ENCODE results near the gene DENND11.
"Not testable (repeated sequence)": the region's sequence is repeated elsewhere in the genome, so short reads cannot be mapped to it uniquely, and the experiment has no call there.

DENND11 gene

GRCh38 chr7:141706239-141707064, 4.5 kb upstream of the DENND11 start:
- no peak for DNase-seq

GRCh38 chr7:141704741-141705140, 2.8 kb upstream of the DENND11 start:
- DNase-seq = no peak

- DNase-seq = no peak
These were observed 2.1 kb upstream of the DENND11 start for GRCh38 chr7:141704112-141704511.

GRCh38 chr7:141702892-141703291, 926 bp upstream of the DENND11 start:
- no peak for DNase-seq

GRCh38 chr7:141701489-141702046, 398 bp downstream of the DENND11 start:
- peak; percentile 69 for DNase-seq

- no peak for DNase-seq
These were observed 1.1 kb downstream of the DENND11 start for GRCh38 chr7:141700848-141701371.

GRCh38 chr7:141700296-141700847, 1.6 kb downstream of the DENND11 start:
- DNase-seq = no peak

- no peak for DNase-seq
These were observed 2.1 kb downstream of the DENND11 start for GRCh38 chr7:141699860-141700259.

- DNase-seq = no peak
These were observed 3.5 kb downstream of the DENND11 start for GRCh38 chr7:141698247-141699015.

- no peak for DNase-seq
These were observed 4.6 kb downstream of the DENND11 start for GRCh38 chr7:141697211-141697871.

GRCh38 chr7:141696348-141696747, 5.6 kb downstream of the DENND11 start:
- no peak for DNase-seq

- DNase-seq = no peak
These were observed 6.1 kb downstream of the DENND11 start for GRCh38 chr7:141695803-141696289.

- no peak for DNase-seq
These were observed 8.9 kb downstream of the DENND11 start for GRCh38 chr7:141693082-141693481.

GRCh38 chr7:141691961-141692360, 10.0 kb downstream of the DENND11 start:
- no peak for DNase-seq

GRCh38 chr7:141691540-141691939, 10.4 kb downstream of the DENND11 start:
- no peak for DNase-seq

- not testable (repeated sequence) for DNase-seq
These were observed 12.7 kb downstream of the DENND11 start for GRCh38 chr7:141689072-141689825.

- DNase-seq = no peak
These were observed 13.9 kb downstream of the DENND11 start for GRCh38 chr7:141688043-141688442.

GRCh38 chr7:141686670-141687069, 15.3 kb downstream of the DENND11 start:
- DNase-seq = no peak

- no peak for DNase-seq
These were observed 15.9 kb downstream of the DENND11 start for GRCh38 chr7:141686074-141686473.

GRCh38 chr7:141685285-141686023, 16.5 kb downstream of the DENND11 start:
- DNase-seq = no peak

- DNase-seq = no peak
These were observed 23.0 kb downstream of the DENND11 start for GRCh38 chr7:141679014-141679413.

Measured in T-helper 9 cell (primary cell).